Right lobe of liver (tissue), 4 donors: ENCODE data around the gene BCL11B.

Experiments
- CTCF ChIP-seq, 4 donors: fragments of 200-600 bp in 3 of 4; fragments of 450-650 bp in 1 of 4; IDR thresholded peaks; one replicate each; pipeline versions ENCODE4 v1.5.1 to v1.8.0; 2016 to 2022; ENCODE audit warnings: antibody characterized with exemption in 4 of 4, mild to moderate bottlenecking in 2 of 4
- POLR2A ChIP-seq: fragments of 450-650 bp; IDR thresholded peaks from one replicate; pipeline ENCODE4 v1.6.1; 2017; ENCODE audit warnings: antibody characterized with exemption, mild to moderate bottlenecking
- donor health status: DM: no; HTN: no; CAD: no.
- donor health status: DM: no; HTN: no; CAD: no.
- donor health status: DM: no; HTN: yes; CAD: no.

- TF ChIP-seq CTCF (IDR thresholded peaks at IDR 0.05) (no peak), POLR2A (no peak)
Measured at GRCh38 chr14:99255621-99256482, 16.1 kb downstream of the BCL11B start.
